ENCODE results near the gene KLRB1.

DNA sequence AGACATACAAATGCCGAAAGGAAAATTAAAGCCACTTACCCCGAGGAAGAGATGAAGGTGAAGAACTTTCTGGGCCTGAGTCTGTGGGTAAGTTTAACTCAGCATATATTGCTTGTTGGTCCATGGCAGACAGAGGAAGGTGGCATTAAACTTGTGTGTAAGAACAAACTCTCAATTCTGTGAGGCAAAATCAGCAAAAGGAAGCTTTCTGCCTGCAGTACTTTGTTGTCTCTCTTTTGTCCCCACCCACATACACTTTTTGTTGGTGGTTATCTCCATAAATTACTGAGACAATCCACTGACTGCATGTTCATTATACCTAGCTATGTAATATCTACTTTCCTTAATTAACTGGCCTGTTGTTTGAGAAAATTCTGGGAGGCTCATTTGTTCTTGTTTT, at the start of gene KLRB1:
- TF ChIP-seq CTCF (IDR thresholded peaks at IDR 0.05) = no peak
- TF ChIP-seq POLR2A (IDR thresholded peaks at IDR 0.05) = no peak
